ENCODE measurements around the gene MAPK8.

The MAPK8 gene

GRCh38 chr10:48324580-48324979 is 18.1 kb downstream of the MAPK8 start:
- no peak for TF ChIP-seq OVOL3 (tag by site-specific recombination; IDR thresholded peaks at IDR 0.05)
- TF ChIP-seq ZNF660 (tag by site-specific recombination; IDR thresholded peaks at IDR 0.05): no peak
- no peak for TF ChIP-seq ZSCAN18 (tag by site-specific recombination; IDR thresholded peaks at IDR 0.05)
- TF ChIP-seq ZNF335 (tag by site-specific recombination; conservative IDR thresholded peaks at IDR 0.05): no peak
- TF ChIP-seq ZNF785 (tag by site-specific recombination; IDR thresholded peaks at IDR 0.05): no peak
- TF ChIP-seq ZNF184 (tag by site-specific recombination; IDR thresholded peaks at IDR 0.05): no peak
- no peak for TF ChIP-seq ZNF473 (tag by site-specific recombination; IDR thresholded peaks at IDR 0.05)
- TF ChIP-seq WT1 (tag by site-specific recombination; IDR thresholded peaks at IDR 0.05): no peak
- TF ChIP-seq ZFP41 (tag by site-specific recombination; IDR thresholded peaks at IDR 0.05; ENCODE audit: borderline replicate concordance): no peak
- no peak for TF ChIP-seq ELK4 (IDR thresholded peaks at IDR 0.05; ENCODE audit: borderline replicate concordance, low read depth, low read length)
- no peak for TF ChIP-seq KLF10 (tag by site-specific recombination; IDR thresholded peaks at IDR 0.05)
- ChIA-PET POLR2A (no interaction called here), CTCF (no interaction called here)
- H3K9me3 ChIP-seq (ENCODE audit: control insufficient read depth, insufficient read depth, low read depth, low read length): no peaks in the 10 kb centered on the region
- no peak overlapping the region for H3K27ac ChIP-seq (ENCODE audit: extremely low read depth, low read depth, low read length)
- H3K4me1 ChIP-seq (ENCODE audit: control insufficient read depth, insufficient read depth, low read length): no peaks in the 10 kb centered on the region
- H3K4me3 ChIP-seq (ENCODE audit: low read depth, low read length): no peak overlapping the region
- peaks cover 0 to 5% of the 10 kb centered on the region in 2 experiments; a peak in 1 of 3 replicates for H3K36me3 ChIP-seq (ENCODE audit: control insufficient read depth in 2 of 2, insufficient read depth in 1 of 2, low read length in 2 of 2)

- Histone ChIP-seq H3K36me3 (ENCODE audit: control insufficient read depth in 2 of 2, insufficient read depth in 1 of 2, low read length in 2 of 2) (no peaks in the 10 kb centered on the region), H3K4me1 (ENCODE audit: control insufficient read depth, insufficient read depth, low read length) (peaks cover 4% of the 10 kb centered on the region; the same call in 1 of the 2 replicates), H3K9me3 (ENCODE audit: control insufficient read depth, insufficient read depth, low read depth, low read length) (no peaks in the 10 kb centered on the region), H3K27ac (ENCODE audit: extremely low read depth, low read depth, low read length) (no peak overlapping the region), H3K4me3 (ENCODE audit: low read depth, low read length) (no peak overlapping the region)
- TF ChIP-seq ZNF791 (tag by site-specific recombination; IDR thresholded peaks at IDR 0.05) (no peak), WT1 (tag by site-specific recombination; IDR thresholded peaks at IDR 0.05) (no peak), ZNF555 (tag by site-specific recombination; conservative IDR thresholded peaks at IDR 0.05) (no peak), ZNF521 (tag by site-specific recombination; IDR thresholded peaks at IDR 0.05) (no peak), ZSCAN18 (tag by site-specific recombination; IDR thresholded peaks at IDR 0.05) (no peak), ZBTB20 (tag by site-specific recombination; IDR thresholded peaks at IDR 0.05) (no peak), PRDM1 (tag by site-specific recombination; IDR thresholded peaks at IDR 0.05) (no peak), ZNF350 (tag by site-specific recombination; IDR thresholded peaks at IDR 0.05) (no peak), ZFP37 (tag by site-specific recombination; IDR thresholded peaks at IDR 0.05) (no peak), ZBTB48 (tag by site-specific recombination; IDR thresholded peaks at IDR 0.05) (no peak), IKZF3 (tag by site-specific recombination; IDR thresholded peaks at IDR 0.05) (no peak), ZNF404 (tag by site-specific recombination; IDR thresholded peaks at IDR 0.05) (no peak), ZNF785 (tag by site-specific recombination; IDR thresholded peaks at IDR 0.05) (no peak), ZBTB11 (tag by site-specific recombination; conservative IDR thresholded peaks at IDR 0.05; ENCODE audit: low read depth) (no peak), ZBTB7A (tag by site-specific recombination; IDR thresholded peaks at IDR 0.05; ENCODE audit: low read depth) (no peak)
- ChIA-PET CTCF (interaction anchor here (1.1 kb wide), 1 partner anchor 21 kb away, joined by 3 read pairs; no protein-coding TSS in a partner anchor), POLR2A (no interaction called here)
Measured at GRCh38 chr10:48330269-48330668, 23.8 kb downstream of the MAPK8 start.

Measured in HEK293 (cell line).